DMS 273 (cell line): ENCODE results near the gene NMNAT2.

Source experiments
- DNase-seq: peaks from one replicate; lab custom pipeline; 2025; ENCODE audit not compliant: unreplicated experiment; lab: John Stamatoyannopoulos, UW

NMNAT2 gene

DNA sequence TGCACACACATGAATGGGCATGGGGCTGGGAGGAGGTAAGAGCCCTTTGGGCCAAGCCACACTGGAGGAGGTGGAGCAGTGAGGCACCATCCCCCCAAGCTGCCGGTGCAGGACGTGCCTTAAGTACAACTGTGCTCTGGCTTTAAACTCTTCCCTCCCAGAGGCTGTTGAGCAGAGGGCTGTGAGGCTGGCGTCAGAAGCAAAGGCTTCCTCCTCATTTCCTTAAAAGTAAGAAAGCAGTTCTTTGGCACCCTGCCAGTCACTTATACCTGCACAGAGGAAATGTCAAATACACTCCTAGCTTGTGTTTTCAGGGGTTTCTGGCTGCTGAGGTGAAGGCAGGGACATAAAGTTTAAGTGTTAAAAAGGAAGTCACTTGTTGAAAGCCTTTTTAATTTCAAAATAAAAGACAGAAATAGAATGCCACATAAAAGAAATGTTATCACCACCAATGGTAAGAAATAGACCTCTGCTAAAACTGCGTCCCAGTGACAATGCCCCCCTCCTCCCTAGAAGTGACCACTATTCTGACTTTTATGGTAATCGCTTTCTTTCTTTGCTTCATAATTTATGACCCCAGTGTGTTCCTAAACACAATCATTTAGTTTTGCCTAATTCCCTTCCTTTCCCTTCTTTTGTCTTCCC, 199.1 kb downstream of the NMNAT2 start:
- DNase-seq: peak; percentile 93

GRCh38 chr1:183218027-183218618, 200.1 kb downstream of the NMNAT2 start:
- DNase-seq: peak; percentile 68

DNA sequence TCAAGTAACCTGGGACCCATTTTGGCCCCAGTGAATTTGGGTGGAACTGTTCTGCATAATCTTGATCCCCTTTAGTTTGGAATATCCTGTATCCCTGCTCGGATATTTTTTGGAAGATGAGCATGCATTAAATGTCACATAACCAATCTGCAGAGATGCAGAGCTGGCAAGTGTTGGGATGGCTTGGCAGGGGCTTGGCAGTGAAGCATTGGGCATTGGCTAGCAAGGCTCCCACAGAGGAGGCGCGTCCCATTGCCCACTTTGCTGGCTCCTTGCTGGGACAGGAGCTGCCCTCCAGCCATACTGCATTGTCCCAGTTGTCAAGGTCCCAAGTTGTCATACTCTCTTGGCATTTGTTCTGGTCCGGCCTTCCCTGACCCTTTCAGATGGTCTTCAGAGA, 202.2 kb downstream of the NMNAT2 start:
- DNase-seq: no peak

GRCh38 chr1:183215076-183215720, 203.0 kb downstream of the NMNAT2 start:
- peak; percentile 48 for DNase-seq

GRCh38 chr1:183214021-183214970, 203.9 kb downstream of the NMNAT2 start:
- DNase-seq: peak; percentile 32

- peak; percentile 26 for DNase-seq
These were observed 205.3 kb downstream of the NMNAT2 start for GRCh38 chr1:183212870-183213269.

- no peak for DNase-seq
These were observed 207.5 kb downstream of the NMNAT2 start for GRCh38 chr1:183210681-183211080.

GRCh38 chr1:183209533-183210158, 208.5 kb downstream of the NMNAT2 start:
- DNase-seq: peak; percentile 42

GRCh38 chr1:183206538-183207122, 211.6 kb downstream of the NMNAT2 start:
- DNase-seq: no peak

GRCh38 chr1:183205196-183205781, 212.9 kb downstream of the NMNAT2 start:
- peak; percentile 44 for DNase-seq

DNA sequence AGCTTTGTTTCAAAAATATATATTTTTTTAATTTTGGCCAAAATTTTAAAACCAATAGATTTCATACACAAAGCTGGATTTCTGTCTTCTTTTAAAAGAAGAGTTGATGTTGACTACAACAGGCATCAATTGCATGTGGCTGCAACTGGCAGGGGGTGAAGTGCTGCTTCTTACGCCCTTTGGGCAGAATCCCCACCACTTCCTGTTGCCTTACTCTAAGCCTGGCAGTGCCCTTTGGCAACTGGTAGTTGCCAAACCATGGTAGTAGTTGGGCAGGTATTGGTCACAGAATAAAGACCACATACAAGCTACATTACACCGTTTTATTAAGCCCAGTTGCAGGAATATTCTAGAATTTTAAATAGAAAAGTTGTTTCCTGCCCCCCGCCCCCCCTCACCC, 215.1 kb downstream of the NMNAT2 start:
- no peak for DNase-seq

DNA sequence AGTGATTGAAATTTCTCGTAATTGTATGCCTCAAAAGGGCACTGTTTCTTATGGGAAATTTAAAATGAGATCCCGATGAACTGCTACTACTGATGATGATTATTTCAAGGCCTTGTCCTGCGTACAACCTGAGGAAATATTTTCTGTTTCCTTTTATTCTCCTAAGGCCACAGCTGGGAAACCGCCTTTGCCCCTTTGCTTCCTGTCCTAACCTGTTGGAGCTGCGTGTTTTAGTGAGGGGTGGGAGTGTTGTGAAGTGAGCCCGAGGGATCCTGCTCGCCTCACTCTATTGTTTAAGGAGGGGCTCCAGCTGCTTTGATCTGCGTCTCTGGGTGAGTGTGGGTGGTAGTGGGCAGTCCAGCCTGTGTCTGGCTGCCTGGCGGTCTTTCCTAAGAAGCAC, 217.7 kb downstream of the NMNAT2 start:
- DNase-seq: no peak

DNA sequence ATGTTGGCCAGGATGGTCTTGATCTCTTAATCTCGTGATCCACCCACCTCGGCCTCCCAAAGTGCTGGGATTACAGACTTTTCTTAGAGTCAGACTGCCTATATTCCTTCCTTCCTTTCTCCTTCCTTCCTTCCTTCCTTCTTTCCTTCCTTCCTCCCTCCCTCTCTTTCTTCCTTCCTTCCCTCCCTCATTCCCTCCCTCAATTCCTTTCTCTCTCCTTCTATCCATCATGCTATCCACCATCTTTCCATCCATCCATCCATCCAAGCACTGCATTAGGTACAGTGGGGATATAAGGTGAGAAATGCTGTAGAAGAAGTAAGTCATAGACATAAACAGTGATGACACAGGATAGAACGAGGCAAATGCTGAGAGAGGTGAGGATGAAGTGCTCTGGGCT, 218.9 kb downstream of the NMNAT2 start:
- no peak for DNase-seq

- no peak for DNase-seq
These were observed 219.7 kb downstream of the NMNAT2 start for GRCh38 chr1:183198463-183198862.
